KOPT-K1 (cell line): ENCODE data around the gene DDX27.

Experiments used
- H3K27ac ChIP-seq: fragments of 200-600 bp; sonication (generic); 2 replicates; pipeline ENCODE4 v1.5.1; 2016; ENCODE audit warnings: antibody characterized with exemption, mild to moderate bottlenecking, low read depth, low read length; ENCODE audit not compliant: poor library complexity, severe bottlenecking
- H3K36me3 ChIP-seq: fragments of 200-600 bp; sonication (generic); 2 replicates; pipeline ENCODE4 v1.5.1; 2017; ENCODE audit warnings: antibody characterized with exemption, mild to moderate bottlenecking, low read length, moderate library complexity; ENCODE audit not compliant: insufficient read depth
- H3K9me3 ChIP-seq: fragments of 200-600 bp; sonication (generic); 2 replicates; pipeline ENCODE4 v1.5.1; 2017; ENCODE audit warnings: antibody characterized with exemption, low read length, mild to moderate bottlenecking; ENCODE audit not compliant: insufficient read depth, poor library complexity, severe bottlenecking

Gene DDX27

DNA sequence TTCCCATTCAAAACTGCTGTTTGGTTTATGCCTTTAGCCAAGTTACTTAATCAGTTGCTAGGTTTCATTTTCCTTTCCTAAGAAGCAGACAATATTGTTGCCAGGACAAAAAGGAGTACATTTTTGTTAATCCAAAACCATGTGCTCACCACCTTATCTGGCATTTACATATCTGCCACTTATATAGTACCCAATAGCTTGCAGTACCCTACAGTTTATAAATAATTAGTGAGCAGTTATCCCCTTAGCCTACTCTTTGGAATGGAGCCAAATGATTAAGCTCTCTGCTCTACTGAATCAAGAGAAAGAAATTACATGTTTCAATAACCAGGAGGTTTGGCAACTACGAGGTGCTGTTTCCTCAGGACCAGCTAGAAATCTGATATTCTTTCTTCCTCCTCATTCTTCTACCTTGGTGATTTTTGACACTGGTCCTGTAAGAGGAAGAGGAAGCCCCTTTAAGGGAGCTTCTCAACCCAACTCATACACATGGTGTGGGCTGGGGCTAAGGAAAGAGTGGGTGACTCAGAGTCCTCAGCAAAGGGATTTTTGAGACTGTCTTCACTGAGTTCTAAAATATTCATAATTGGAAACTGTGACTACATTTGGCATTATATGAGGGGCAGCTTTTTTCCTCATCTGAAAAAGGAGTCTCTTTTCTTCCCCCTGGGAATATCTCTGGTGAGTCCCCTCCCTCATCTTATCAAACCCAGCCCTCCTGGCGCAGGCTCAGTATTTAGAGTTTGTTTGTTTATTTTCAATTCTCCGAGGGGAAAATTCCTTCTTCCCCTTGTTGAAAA is 57.1 kb downstream of the DDX27 start:
- peaks cover 8% of the 10 kb centered on the region for H3K9me3 ChIP-seq
- H3K36me3 ChIP-seq: peaks cover 63% of the 10 kb centered on the region
- H3K27ac ChIP-seq: peak overlapping the region; percentile 94

DNA sequence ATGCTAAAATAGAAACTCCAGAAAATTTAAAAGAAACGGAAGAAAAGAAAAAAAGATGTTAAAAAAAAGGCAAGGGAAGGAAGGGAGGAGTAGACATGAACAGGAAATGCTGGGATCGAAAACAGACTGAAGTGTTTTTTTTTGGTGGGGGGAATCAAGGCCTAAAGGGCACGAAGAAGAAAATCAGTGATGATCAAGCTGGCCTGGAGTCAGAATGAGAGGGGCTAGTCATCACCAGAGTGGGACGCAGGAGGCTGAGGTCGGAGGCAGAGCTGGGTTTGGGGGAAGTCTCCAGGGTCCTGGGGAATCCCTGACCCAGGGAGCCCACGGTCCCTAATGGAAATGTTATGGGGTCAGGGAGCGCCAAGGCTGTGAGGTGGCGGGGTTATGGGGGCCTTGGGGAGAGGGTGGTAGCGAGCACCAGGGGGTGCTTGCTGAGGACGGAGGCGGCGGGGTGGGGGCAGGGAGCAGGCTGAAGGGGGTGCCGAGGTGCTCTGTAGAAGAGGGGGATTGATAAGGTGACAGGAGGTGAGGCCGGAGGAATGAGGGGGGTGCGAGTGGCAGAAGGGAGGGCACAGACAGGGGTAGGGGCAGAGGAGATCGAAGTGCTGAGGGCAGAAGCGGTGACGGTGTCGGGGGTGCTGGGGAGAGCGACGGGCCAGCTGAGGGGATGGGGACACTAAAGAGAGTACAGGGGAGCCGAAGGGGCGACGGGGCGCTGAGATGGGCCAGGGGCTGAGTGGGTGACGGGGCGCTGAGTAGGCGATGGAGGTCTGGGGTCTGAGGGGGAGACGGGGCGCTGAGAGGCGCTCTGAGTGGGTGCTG is 58.0 kb downstream of the DDX27 start:
- H3K9me3 ChIP-seq: peaks cover 8% of the 10 kb centered on the region
- H3K36me3 ChIP-seq: peaks cover 63% of the 10 kb centered on the region
- peak overlapping the region; percentile 94 for H3K27ac ChIP-seq

GRCh38 chr20:49277786-49278035 is 58.5 kb downstream of the DDX27 start:
- H3K9me3 ChIP-seq: peaks cover 8% of the 10 kb centered on the region
- H3K36me3 ChIP-seq: peaks cover 63% of the 10 kb centered on the region
- peak overlapping the region; percentile 94 for H3K27ac ChIP-seq

GRCh38 chr20:49278036-49278817 is 59.0 kb downstream of the DDX27 start, which contains the start of gene ZNFX1:
ZNFX1 (minus strand) TSS chr20:49278057; CDS start chr20:49275839, 2,218 bp downstream.
- peaks cover 8% of the 10 kb centered on the region for H3K9me3 ChIP-seq
- H3K27ac ChIP-seq: peak within 1 kb of the TSS; percentile 94
- H3K36me3 ChIP-seq: peaks cover 63% of the 10 kb centered on the region

DNA sequence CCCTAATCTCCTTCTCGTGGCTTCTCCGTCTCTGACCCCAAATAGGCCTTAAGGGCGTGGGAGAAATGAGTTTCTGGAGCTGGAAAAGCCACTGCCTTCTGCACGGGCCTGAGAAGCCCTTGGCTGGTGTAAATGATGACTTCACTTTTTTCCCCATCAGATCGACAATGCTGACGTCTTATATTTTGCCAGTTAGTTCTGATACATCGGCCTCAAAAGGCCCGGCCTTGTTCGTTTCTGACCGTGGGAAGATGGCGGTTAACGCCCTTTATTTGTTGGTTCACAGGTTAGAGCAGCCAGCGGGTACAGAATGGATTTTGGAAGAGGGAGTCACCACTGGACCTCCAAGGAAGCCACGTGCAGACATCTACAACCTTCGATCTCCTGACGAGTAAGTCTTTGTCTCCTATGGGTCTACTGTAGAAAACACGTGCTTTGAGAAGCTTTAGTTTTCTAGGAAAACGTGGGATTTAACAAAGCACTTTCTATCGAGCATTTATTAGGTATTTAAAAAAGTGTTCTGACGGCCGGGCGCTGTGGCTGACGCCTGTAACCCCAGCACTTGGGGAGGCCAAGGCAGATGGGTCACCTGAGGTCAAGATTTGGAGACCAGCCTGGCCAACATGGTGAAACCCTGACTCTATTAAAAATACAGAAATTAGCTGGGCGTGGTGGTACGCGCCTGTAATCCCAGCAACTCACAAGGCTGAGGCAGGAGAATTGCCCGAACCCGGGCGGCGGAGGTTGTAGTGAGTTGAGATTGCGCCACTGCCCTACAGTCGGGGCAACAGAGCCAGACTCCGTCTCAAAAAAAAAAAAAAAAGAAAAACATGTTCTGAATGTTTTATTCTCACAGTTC is 59.8 kb downstream of the DDX27 start:
- Histone ChIP-seq H3K9me3 (peaks cover 8% of the 10 kb centered on the region), H3K36me3 (peaks cover 63% of the 10 kb centered on the region), H3K27ac (peak overlapping the region; percentile 94)

DNA sequence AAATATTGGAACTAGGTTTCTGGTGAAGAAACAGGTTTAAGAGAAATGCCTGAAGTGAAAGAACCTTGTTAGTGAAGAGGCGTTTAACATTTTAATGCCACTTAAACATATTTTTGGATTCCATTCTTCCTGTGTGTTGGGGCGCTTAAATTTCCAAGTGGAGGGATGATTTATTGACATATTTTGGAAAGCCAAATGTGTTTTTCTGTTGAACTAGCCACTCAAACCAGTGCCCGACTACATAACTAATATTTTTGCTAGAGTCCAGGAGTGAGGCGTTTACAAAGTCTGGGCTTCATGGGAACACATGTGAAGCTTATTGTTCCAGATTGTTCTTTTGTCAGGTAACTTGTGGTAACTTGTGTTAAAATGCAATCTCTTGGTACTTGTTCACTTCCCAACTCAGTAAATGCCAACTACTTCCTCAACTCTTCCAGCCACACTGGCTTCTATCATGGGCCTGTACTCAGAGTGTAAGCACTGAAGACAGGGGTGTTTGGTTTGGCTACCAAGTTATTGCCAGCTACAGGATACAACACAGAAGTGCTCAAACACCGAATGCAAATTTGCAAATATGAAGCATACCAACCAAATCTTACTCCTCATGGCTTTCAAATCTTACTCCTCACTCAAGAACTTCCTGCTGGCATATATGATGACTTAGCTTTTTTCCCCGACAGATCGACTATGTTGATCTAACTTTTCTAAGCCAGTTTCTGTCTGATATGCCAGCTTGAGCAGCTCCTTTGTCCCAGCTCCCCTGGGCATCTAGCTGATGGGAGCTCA is 60.7 kb downstream of the DDX27 start:
- Histone ChIP-seq H3K36me3 (peaks cover 71% of the 10 kb centered on the region), H3K27ac (peak overlapping the region; percentile 94), H3K9me3 (peaks cover 8% of the 10 kb centered on the region)

DNA sequence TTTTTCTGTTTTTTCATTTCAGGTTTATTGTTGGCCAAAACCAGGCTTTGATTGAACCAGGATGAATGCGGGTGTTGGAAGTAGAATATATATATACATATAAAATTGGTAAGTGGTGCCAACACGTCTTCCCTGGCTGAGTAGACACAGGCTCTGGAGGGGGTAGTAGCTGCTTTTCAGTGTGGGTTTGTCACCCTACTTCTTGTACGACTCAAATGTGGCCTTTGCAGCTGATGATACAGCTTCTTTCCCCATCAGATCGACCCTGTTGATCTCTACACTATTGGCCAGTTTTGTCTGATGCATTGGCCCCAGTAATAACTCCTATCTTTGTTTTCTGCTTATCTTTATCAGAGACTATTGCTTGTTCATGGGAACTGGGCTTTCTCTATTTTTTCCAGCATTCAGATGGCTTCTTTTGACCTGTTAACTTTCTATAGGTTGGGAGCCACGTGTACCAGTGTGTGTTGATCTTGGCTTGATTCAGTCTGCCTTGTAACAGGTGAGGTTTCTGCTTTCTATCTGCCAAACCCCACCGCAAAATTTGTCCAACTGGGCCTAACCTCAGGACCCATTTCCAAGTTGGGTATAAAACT is 61.3 kb downstream of the DDX27 start:
- Histone ChIP-seq H3K36me3 (peaks cover 72% of the 10 kb centered on the region), H3K27ac (peak overlapping the region; percentile 94), H3K9me3 (peaks cover 11% of the 10 kb centered on the region)

- H3K9me3 ChIP-seq: peaks cover 19% of the 10 kb centered on the region
- peak overlapping the region; percentile 94 for H3K27ac ChIP-seq
- H3K36me3 ChIP-seq: peaks cover 77% of the 10 kb centered on the region
These were observed 62.1 kb downstream of the DDX27 start for GRCh38 chr20:49281059-49281912.

DNA sequence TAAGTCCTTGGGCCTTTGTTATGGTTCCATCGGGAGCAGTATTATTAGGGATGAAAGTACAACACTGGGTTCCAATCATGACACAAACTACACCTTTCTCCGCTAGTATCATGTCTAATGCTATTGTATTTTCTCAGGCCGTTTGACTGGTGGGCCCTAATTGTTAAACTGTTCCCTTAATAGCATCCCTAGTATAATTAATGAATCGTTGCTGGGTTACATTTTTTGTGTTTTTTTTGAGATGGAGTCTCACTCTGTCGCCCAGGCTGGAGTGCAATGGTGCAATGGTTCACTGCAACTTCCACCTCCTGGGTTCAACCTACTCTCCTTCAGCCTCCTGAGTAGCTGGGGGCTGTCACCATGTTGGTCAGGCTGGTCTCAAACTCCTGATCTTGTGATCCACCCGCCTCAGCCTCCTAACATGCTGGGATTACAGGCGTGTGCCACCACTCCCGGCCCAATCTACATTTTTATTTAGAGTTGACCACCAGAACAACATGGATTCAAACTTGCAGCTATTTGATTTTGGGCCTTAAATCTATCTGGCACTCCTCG is 62.8 kb downstream of the DDX27 start:
- Histone ChIP-seq H3K36me3 (peaks cover 84% of the 10 kb centered on the region), H3K27ac (no peak overlapping the region), H3K9me3 (peaks cover 26% of the 10 kb centered on the region)

GRCh38 chr20:49282584-49283171 is 63.5 kb downstream of the DDX27 start:
- Histone ChIP-seq H3K27ac (no peak overlapping the region), H3K36me3 (peaks cover 91% of the 10 kb centered on the region), H3K9me3 (peaks cover 27% of the 10 kb centered on the region)

- Histone ChIP-seq H3K36me3 (peaks cover 97% of the 10 kb centered on the region), H3K27ac (no peak overlapping the region)
These were observed 64.0 kb downstream of the DDX27 start for GRCh38 chr20:49283176-49283702.

More at GRCh38 chr20:49283176-49283702, 64.0 kb downstream of the DDX27 start:
- peaks cover 27% of the 10 kb centered on the region for H3K9me3 ChIP-seq
